ENCODE results near the gene SLC22A1.

Gene SLC22A1

DNA sequence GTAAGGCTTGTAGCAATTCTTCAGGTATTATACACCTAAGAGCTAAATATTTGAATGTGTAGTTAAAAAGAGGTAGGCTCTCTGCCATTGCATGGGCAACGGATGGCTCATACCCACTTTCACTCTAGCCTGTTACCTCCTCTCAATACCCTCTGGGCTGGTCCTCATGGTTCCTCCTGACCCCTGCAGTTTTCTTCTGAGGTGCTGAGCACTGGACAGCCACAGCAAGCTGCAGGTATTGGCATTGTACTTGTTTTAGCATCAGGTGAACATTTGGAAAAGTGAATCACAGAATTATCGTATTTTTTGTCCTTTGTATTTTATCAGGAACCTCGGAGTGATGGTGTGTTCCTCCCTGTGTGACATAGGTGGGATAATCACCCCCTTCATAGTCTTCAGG lies 32.9 kb downstream of the SLC22A1 start:
- in situ Hi-C loops (cut with HindIII; ENCODE audit: low sequenced_read_pairs): no loop called here
- no peak for TF ChIP-seq CTCF (IDR thresholded peaks at IDR 0.05; ENCODE audit: low read depth, low read length)
- no peak for DNase-seq (ENCODE audit: low read depth, low spot score)
- no peak overlapping the region for H3K4me3 ChIP-seq (ENCODE audit: low read depth, low read length)

GRCh38 chr6:160156842-160157241 lies 35.2 kb downstream of the SLC22A1 start:
- in situ Hi-C loops (cut with HindIII; ENCODE audit: low sequenced_read_pairs): no loop called here
- no peak for TF ChIP-seq CTCF (IDR thresholded peaks at IDR 0.05; ENCODE audit: low read depth, low read length)
- DNase-seq (ENCODE audit: low read depth, low spot score): no peak
- H3K4me3 ChIP-seq (ENCODE audit: low read depth, low read length): no peak overlapping the region

GRCh38 chr6:160160450-160160849 lies 38.8 kb downstream of the SLC22A1 start:
- in situ Hi-C loops (cut with HindIII; ENCODE audit: low sequenced_read_pairs): no loop called here
- peak; percentile 29 for DNase-seq (ENCODE audit: low read depth, low spot score)
- H3K4me3 ChIP-seq (ENCODE audit: low read depth, low read length): no peak overlapping the region
- peak; percentile 21 for TF ChIP-seq CTCF (IDR thresholded peaks at IDR 0.05; ENCODE audit: low read depth, low read length)

- no peak for TF ChIP-seq CTCF (IDR thresholded peaks at IDR 0.05; ENCODE audit: low read depth, low read length)
- no peak overlapping the region for H3K4me3 ChIP-seq (ENCODE audit: low read depth, low read length)
- DNase-seq (ENCODE audit: low read depth, low spot score): no peak
- in situ Hi-C loops (cut with HindIII; ENCODE audit: low sequenced_read_pairs): no loop called here
Measured at GRCh38 chr6:160160929-160161646, 39.5 kb downstream of the SLC22A1 start.

DNA sequence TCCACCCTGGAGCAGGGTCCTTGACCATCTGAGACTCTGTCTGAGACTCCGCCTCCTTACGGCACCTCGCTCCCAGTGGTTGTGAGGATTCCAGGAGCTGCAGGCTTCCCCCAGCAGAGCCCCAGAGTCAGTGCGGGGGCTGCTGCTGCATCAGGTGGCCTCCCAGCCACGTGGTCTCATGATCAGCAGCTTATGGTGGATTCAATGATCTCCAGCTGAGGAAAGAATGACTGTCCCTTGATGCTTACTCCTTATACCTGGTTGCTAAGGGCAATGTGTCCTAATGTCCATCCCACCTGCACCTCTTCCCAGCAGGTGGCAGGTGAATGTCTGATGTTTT lies 40.0 kb downstream of the SLC22A1 start:
- no peak for DNase-seq (ENCODE audit: low read depth, low spot score)
- no peak for TF ChIP-seq CTCF (IDR thresholded peaks at IDR 0.05; ENCODE audit: low read depth, low read length)
- no peak overlapping the region for H3K4me3 ChIP-seq (ENCODE audit: low read depth, low read length)
- in situ Hi-C loops (cut with HindIII; ENCODE audit: low sequenced_read_pairs): no loop called here

GRCh38 chr6:160162030-160162566 lies 40.5 kb downstream of the SLC22A1 start:
- in situ Hi-C loops (cut with HindIII; ENCODE audit: low sequenced_read_pairs): no loop called here
- H3K4me3 ChIP-seq (ENCODE audit: low read depth, low read length): no peak overlapping the region
- TF ChIP-seq CTCF (IDR thresholded peaks at IDR 0.05; ENCODE audit: low read depth, low read length): no peak
- no peak for DNase-seq (ENCODE audit: low read depth, low spot score)
